Hepatocyte (in vitro differentiated cells): Measurements from ENCODE around the gene ANXA1. TPM values are rescaled to one million over a fixed set of nuclear protein-coding genes. Genes with fewer than 3 reads are reported as not detected.

ENCODE experiments used
- DNase-seq: peaks from one replicate; pipeline ENCODE4 v3.0.0-alpha.2; 2016; ENCODE audit warnings: low spot score
- H2AFZ ChIP-seq: fragments of 200-600 bp; sonication (generic); 2 replicates; pipeline ENCODE4 v1.6.0; 2016; ENCODE audit warnings: antibody characterized with exemption, mild to moderate bottlenecking
- H3K27ac ChIP-seq: fragments of 200-600 bp; sonication (generic); 2 replicates; pipeline ENCODE4 v1.5.1; 2016; ENCODE audit warnings: mild to moderate bottlenecking
- H3K27me3 ChIP-seq: fragments of 200-600 bp; sonication (generic); 2 replicates; pipeline ENCODE4 v1.6.1; 2016
- H3K36me3 ChIP-seq: fragments of 200-600 bp; sonication (generic); replicated peaks from 2 replicates; pipeline ENCODE4 v1.5.1; 2016; ENCODE audit warnings: low read depth; ENCODE audit not compliant: insufficient read depth
- H3K4me1 ChIP-seq: fragments of 200-600 bp; sonication (generic); 2 replicates; pipeline ENCODE4 v1.5.1; 2016; ENCODE audit warnings: mild to moderate bottlenecking, moderate library complexity; ENCODE audit not compliant: insufficient read depth
- H3K4me2 ChIP-seq: fragments of 200-600 bp; sonication (generic); 2 replicates; pipeline ENCODE4 v1.6.0; 2016
- H3K4me3 ChIP-seq: fragments of 200-600 bp; sonication (generic); 2 replicates; pipeline ENCODE4 v1.5.1; 2016; ENCODE audit warnings: mild to moderate bottlenecking
- H3K79me2 ChIP-seq: fragments of 200-600 bp; sonication (generic); 2 replicates; pipeline ENCODE4 v1.6.0; 2017; ENCODE audit warnings: mild to moderate bottlenecking
- H3K9me2 ChIP-seq: fragments of 200-600 bp; sonication (generic); replicated peaks from 2 replicates; pipeline ENCODE4 v1.6.0; 2017; ENCODE audit warnings: mild to moderate bottlenecking; ENCODE audit not compliant: insufficient read depth
- H3K9me3 ChIP-seq: fragments of 200-600 bp; sonication (generic); 2 replicates; pipeline ENCODE4 v1.5.1; 2016; ENCODE audit warnings: low read depth, mild to moderate bottlenecking
- H4K20me1 ChIP-seq: fragments of 200-600 bp; sonication (generic); 2 replicates; pipeline ENCODE4 v1.6.0; 2016; ENCODE audit warnings: mild to moderate bottlenecking; ENCODE audit not compliant: insufficient read depth, poor library complexity, severe bottlenecking
- CTCF ChIP-seq: fragments of 200-600 bp; sonication (generic); IDR thresholded peaks from 2 replicates; pipeline ENCODE4 v1.5.1; 2016; ENCODE audit warnings: antibody characterized with exemption, mild to moderate bottlenecking; ENCODE audit not compliant: poor library complexity
- EZH2 ChIP-seq: fragments of 200-600 bp; sonication (generic); IDR thresholded peaks from 2 replicates; pipeline ENCODE4 v1.6.1; 2016; ENCODE audit warnings: antibody characterized with exemption, mild to moderate bottlenecking, borderline replicate concordance
- EZH2phosphoT487 ChIP-seq: fragments of 200-600 bp; sonication (generic); IDR thresholded peaks from one replicate; pipeline ENCODE4 v1.6.1; 2018; ENCODE audit warnings: antibody characterized with exemption, mild to moderate bottlenecking, low read depth, moderate library complexity; ENCODE audit not compliant: unreplicated experiment, severe bottlenecking
- WGBS: methylation state at CpG from one replicate; pipeline ENCODE4 v1.1.6; 2016; ENCODE audit warnings: low lambda C conversion rate; ENCODE audit errors: missing lambda C conversion rate; 5-methylcytosine and 5-hydroxymethylcytosine counted together
- polyA plus RNA-seq: library from polyadenylated mRNA; unstranded; fragments of >200 nt; fragmentation: Nextera tagmentation; extraction: Ambion mirVana; gene quantifications from 2 replicates; pipeline ENCODE4 v1.2.1, GENCODE V29; 2016
- total RNA-seq: library from RNA; depleted of rRNA; stranded (reverse); fragments of >200 nt; gene quantifications from 2 replicates; pipeline ENCODE4 v1.2.3, GENCODE V29; 2014

The ANXA1 gene
- total and polyA plus RNA-seq, 2 experiments from 2014 or later, result 254 to 279 TPM

- 81% methylated on average over 3 of the region's 3 CpGs for WGBS
- H3K4me2 ChIP-seq, result no peak overlapping the region
- H3K36me3 ChIP-seq, result no peaks in the 10 kb centered on the region
- no peaks in the 10 kb centered on the region for H3K9me2 ChIP-seq
- H4K20me1 ChIP-seq, result no peaks in the 10 kb centered on the region
- no peak for TF ChIP-seq EZH2phosphoT487
- no peak for TF ChIP-seq EZH2
- no peak for TF ChIP-seq CTCF
- H3K4me1 ChIP-seq, result peaks cover 5% of the 10 kb centered on the region
- H3K27ac ChIP-seq, result peak overlapping the region; percentile 39
- H2AFZ ChIP-seq, result no peak overlapping the region
- no peaks in the 10 kb centered on the region for H3K79me2 ChIP-seq
- no peaks in the 10 kb centered on the region for H3K9me3 ChIP-seq
- no peak overlapping the region for H3K4me3 ChIP-seq
- no peaks in the 10 kb centered on the region for H3K27me3 ChIP-seq
- no peak for DNase-seq
Measured at GRCh38 chr9:73173557-73174329, 22.1 kb downstream of the ANXA1 start.

GRCh38 chr9:73174330-73174980, 22.8 kb downstream of the ANXA1 start:
- H3K36me3 ChIP-seq, result no peaks in the 10 kb centered on the region
- no peak overlapping the region for H3K4me3 ChIP-seq
- TF ChIP-seq EZH2phosphoT487, result no peak
- no peak for TF ChIP-seq CTCF
- TF ChIP-seq EZH2, result no peak
- H3K27me3 ChIP-seq, result no peaks in the 10 kb centered on the region
- H3K9me2 ChIP-seq, result no peaks in the 10 kb centered on the region
- H2AFZ ChIP-seq, result no peak overlapping the region
- H3K27ac ChIP-seq, result no peak overlapping the region
- H3K79me2 ChIP-seq, result no peaks in the 10 kb centered on the region
- peaks cover 6% of the 10 kb centered on the region for H3K4me1 ChIP-seq
- no peaks in the 10 kb centered on the region for H4K20me1 ChIP-seq
- H3K9me3 ChIP-seq, result no peaks in the 10 kb centered on the region
- DNase-seq, result no peak
- 94% methylated on average over 2 of the region's 2 CpGs for WGBS
- H3K4me2 ChIP-seq, result no peak overlapping the region

- H3K9me2 ChIP-seq, result no peaks in the 10 kb centered on the region
- H2AFZ ChIP-seq, result no peak overlapping the region
- no peaks in the 10 kb centered on the region for H3K9me3 ChIP-seq
- no peaks in the 10 kb centered on the region for H3K36me3 ChIP-seq
- no peaks in the 10 kb centered on the region for H3K79me2 ChIP-seq
- no peak overlapping the region for H3K4me2 ChIP-seq
- H3K27ac ChIP-seq, result no peak overlapping the region
- peaks cover 19% of the 10 kb centered on the region for H3K4me1 ChIP-seq
- DNase-seq, result no peak
- H3K4me3 ChIP-seq, result no peak overlapping the region
- WGBS, result 88% methylated on average over 4 of the region's 4 CpGs
- H3K27me3 ChIP-seq, result no peaks in the 10 kb centered on the region
- H4K20me1 ChIP-seq, result no peaks in the 10 kb centered on the region
- TF ChIP-seq EZH2, result no peak
- no peak for TF ChIP-seq EZH2phosphoT487
- TF ChIP-seq CTCF, result no peak
Measured at GRCh38 chr9:73176450-73176875, 24.8 kb downstream of the ANXA1 start.
